Esophagus squamous epithelium (tissue), 4 donors: ENCODE data around the gene MRC1.

Experiments
- CTCF ChIP-seq, 6 experiments: fragments of 450-650 bp in 4 of 6; fragments of 200-600 bp in 2 of 6; sonication (generic) in 2 of 6; IDR thresholded peaks; one replicate each; pipeline ENCODE4 v1.5.1; 2016 to 2019; ENCODE audit warnings: antibody characterized with exemption in 6 of 6, mild to moderate bottlenecking in 4 of 6, moderate library complexity in 4 of 6
- POLR2A ChIP-seq, 4 donors: fragments of 450-650 bp; IDR thresholded peaks; one replicate each; pipeline ENCODE4 v1.6.1; 2017; ENCODE audit warnings: antibody characterized with exemption in 4 of 4, mild to moderate bottlenecking in 4 of 4, moderate library complexity in 3 of 4

- TF ChIP-seq CTCF (IDR thresholded peaks at IDR 0.05) (no peak), POLR2A (IDR thresholded peaks at IDR 0.05) (no peak)
Observed at GRCh38 chr10:17958049-17958448, 148.9 kb downstream of the MRC1 start.
